Measurements from ENCODE around the gene SLC25A12.

GRCh38 chr2:171798156-171798820, 95.8 kb downstream of the SLC25A12 start:
- TF ChIP-seq POLR2A (IDR thresholded peaks at IDR 0.05; ENCODE audit: low read length) (no peak), GATA1 (IDR thresholded peaks at IDR 0.05; ENCODE audit: low read depth, low read length) (no peak)

Data from erythroblast (primary cell).